Measurements from ENCODE around the gene GRM1.

Gene GRM1

GRCh38 chr6:146481527-146481926 is 452.7 kb downstream of the GRM1 start (continued):
- TF ChIP-seq ZNF518A (tag by site-specific recombination; conservative IDR thresholded peaks at IDR 0.05; ENCODE audit: low read depth): no peak

DNA sequence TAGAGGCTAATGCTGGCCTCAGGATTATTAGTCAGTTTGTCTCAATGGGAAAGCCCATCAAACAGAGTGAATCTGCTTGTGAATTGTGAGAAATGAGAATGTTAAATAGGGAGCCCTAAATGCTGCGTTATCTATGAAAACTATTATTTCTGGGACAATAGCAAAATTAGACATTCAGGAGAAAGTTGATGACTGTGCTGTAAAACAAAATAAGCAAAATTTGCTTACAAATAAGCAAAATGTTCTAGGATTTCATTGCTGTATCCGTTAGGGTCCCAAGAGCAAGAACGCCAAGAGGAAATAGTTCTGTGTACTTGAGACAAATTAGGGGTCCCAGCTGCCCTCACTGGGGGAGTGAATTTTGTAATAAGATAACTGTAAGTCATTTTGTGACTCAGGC is 455.5 kb downstream of the GRM1 start:
- Histone ChIP-seq H3K9me3 (ENCODE audit: control insufficient read depth, insufficient read depth, low read depth, low read length) (no peaks in the 10 kb centered on the region), H3K4me3 (ENCODE audit: low read depth, low read length) (no peak overlapping the region), H3K4me1 (ENCODE audit: control insufficient read depth, insufficient read depth, low read length) (no peaks in the 10 kb centered on the region; the same call in 1 of the 2 replicates), H3K27ac (ENCODE audit: extremely low read depth, low read depth, low read length) (no peak overlapping the region), H3K36me3 (ENCODE audit: control insufficient read depth in 2 of 2, insufficient read depth in 1 of 2, low read length in 2 of 2) (no peaks in the 10 kb centered on the region)
- ChIA-PET CTCF (no interaction called here), POLR2A (no interaction called here)
- TF ChIP-seq GLIS1 (tag by site-specific recombination; IDR thresholded peaks at IDR 0.05): no peak
- TF ChIP-seq ZNF138 (tag by site-specific recombination; IDR thresholded peaks at IDR 0.05; ENCODE audit: borderline replicate concordance): no peak
- TF ChIP-seq ZNF114 (tag by site-specific recombination; IDR thresholded peaks at IDR 0.05): no peak
- TF ChIP-seq ZNF16 (tag by site-specific recombination; IDR thresholded peaks at IDR 0.05; ENCODE audit: low read depth): no peak
- TF ChIP-seq ZNF692 (tag by site-specific recombination; IDR thresholded peaks at IDR 0.05): no peak
- TF ChIP-seq ZNF311 (tag by site-specific recombination; IDR thresholded peaks at IDR 0.05; ENCODE audit: borderline replicate concordance): no peak
- TF ChIP-seq ZNF473 (tag by site-specific recombination; IDR thresholded peaks at IDR 0.05): no peak
- no peak for TF ChIP-seq SP2 (tag by site-specific recombination; IDR thresholded peaks at IDR 0.05)
- no peak for TF ChIP-seq ZBTB8A (tag by site-specific recombination; IDR thresholded peaks at IDR 0.05)
- TF ChIP-seq ZNF600 (tag by site-specific recombination; IDR thresholded peaks at IDR 0.05): no peak
- no peak for TF ChIP-seq GLI2 (tag by site-specific recombination; IDR thresholded peaks at IDR 0.05; ENCODE audit: borderline replicate concordance, low read depth)
- no peak for TF ChIP-seq ZNF501 (tag by site-specific recombination; IDR thresholded peaks at IDR 0.05)
- TF ChIP-seq, protein P1, sequence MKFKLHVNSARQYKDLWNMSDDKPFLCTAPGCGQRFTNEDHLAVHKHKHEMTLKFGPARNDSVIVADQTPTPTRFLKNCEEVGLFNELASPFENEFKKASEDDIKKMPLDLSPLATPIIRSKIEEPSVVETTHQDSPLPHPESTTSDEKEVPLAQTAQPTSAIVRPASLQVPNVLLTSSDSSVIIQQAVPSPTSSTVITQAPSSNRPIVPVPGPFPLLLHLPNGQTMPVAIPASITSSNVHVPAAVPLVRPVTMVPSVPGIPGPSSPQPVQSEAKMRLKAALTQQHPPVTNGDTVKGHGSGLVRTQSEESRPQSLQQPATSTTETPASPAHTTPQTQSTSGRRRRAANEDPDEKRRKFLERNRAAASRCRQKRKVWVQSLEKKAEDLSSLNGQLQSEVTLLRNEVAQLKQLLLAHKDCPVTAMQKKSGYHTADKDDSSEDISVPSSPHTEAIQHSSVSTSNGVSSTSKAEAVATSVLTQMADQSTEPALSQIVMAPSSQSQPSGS (tag by site-specific recombination; IDR thresholded peaks at IDR 0.05; ENCODE audit: low read depth): no peak
- TF ChIP-seq, protein P2, sequence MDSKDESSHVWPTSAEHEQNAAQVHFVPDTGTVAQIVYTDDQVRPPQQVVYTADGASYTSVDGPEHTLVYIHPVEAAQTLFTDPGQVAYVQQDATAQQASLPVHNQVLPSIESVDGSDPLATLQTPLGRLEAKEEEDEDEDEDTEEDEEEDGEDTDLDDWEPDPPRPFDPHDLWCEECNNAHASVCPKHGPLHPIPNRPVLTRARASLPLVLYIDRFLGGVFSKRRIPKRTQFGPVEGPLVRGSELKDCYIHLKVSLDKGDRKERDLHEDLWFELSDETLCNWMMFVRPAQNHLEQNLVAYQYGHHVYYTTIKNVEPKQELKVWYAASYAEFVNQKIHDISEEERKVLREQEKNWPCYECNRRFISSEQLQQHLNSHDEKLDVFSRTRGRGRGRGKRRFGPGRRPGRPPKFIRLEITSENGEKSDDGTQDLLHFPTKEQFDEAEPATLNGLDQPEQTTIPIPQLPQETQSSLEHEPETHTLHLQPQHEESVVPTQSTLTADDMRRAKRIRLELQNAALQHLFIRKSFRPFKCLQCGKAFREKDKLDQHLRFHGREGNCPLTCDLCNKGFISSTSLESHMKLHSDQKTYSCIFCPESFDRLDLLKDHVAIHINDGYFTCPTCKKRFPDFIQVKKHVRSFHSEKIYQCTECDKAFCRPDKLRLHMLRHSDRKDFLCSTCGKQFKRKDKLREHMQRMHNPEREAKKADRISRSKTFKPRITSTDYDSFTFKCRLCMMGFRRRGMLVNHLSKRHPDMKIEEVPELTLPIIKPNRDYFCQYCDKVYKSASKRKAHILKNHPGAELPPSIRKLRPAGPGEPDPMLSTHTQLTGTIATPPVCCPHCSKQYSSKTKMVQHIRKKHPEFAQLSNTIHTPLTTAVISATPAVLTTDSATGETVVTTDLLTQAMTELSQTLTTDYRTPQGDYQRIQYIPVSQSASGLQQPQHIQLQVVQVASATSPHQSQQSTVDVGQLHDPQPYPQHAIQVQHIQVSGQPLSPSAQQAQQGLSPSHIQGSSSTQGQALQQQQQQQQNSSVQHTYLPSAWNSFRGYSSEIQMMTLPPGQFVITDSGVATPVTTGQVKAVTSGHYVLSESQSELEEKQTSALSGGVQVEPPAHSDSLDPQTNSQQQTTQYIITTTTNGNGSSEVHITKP (tag by site-specific recombination; IDR thresholded peaks at IDR 0.05): no peak
- TF ChIP-seq ZFP41 (tag by site-specific recombination; IDR thresholded peaks at IDR 0.05; ENCODE audit: borderline replicate concordance): no peak
- no peak for TF ChIP-seq ZNF341 (tag by site-specific recombination; IDR thresholded peaks at IDR 0.05; ENCODE audit: low read depth)
- TF ChIP-seq ZNF112 (tag by site-specific recombination; IDR thresholded peaks at IDR 0.05): no peak

Measured in HEK293 (cell line).